Fibroblast of skin of right biceps (primary cell): ENCODE measurements around the gene ZSWIM4.
A peak's percentile ranks its signal among the peaks of the same experiment; 100 is the strongest.

Experiments
- DNase-seq: peaks from one replicate; pipeline ENCODE4 v3.0.0-alpha.2; 2013

Gene ZSWIM4

GRCh38 chr19:13876834-13877233 is 81.6 kb downstream of the ZSWIM4 start, which contains the start of gene NANOS3:
NANOS3 (plus strand) TSS chr19:13877134; CDS start chr19:13877249, 115 bp downstream.
- DNase-seq, result no peak

GRCh38 chr19:13877303-13877702 is 82.1 kb downstream of the ZSWIM4 start:
- DNase-seq, result no peak

DNA sequence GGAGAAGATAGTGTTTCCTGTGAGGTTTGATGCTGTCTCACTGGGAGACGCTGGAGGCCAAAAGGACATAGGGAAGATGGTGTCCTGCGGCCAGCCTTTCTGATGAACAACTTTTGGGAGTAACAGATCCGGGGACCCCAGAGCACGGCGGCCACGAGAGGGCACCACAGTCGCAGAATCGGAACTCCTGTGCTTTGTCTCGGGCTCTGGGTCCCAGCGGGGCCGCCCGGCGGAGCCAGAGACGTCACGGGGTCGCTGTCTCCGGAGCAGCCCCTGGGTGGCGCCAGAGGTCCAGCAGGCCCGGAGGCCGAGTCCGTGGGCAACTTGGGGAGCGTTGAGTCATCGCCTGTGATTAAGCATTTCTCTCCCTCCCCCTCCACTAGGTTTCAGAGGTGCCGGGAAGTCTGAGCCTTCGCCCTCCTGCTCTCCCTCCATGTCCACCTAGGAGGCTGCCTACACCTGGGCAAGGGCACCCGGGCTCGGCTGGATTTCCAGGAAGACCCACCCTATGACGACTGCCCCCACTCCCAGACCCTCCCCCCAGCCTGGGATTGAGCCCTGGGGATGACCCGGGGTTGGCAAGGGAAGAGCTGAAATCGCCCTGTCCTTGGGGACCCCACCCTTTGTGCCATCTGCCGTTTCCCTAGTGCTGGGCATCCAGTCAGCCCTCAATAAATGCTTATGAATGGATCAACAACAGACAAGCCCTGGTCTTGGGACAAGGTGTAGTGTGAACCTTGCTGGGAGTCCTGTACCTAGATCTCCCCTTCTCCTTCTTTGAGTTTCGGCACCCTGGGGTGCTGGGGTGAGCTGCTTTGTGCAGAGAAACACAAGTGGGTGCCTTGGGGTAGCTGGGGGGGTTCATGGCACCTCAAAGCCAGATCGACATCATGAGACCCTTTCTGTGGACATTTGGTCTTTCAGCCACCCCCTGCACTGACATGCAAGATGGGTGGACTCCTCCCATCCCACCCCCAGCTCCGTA is 85.1 kb downstream of the ZSWIM4 start:
- DNase-seq, result peak; percentile 95

DNA sequence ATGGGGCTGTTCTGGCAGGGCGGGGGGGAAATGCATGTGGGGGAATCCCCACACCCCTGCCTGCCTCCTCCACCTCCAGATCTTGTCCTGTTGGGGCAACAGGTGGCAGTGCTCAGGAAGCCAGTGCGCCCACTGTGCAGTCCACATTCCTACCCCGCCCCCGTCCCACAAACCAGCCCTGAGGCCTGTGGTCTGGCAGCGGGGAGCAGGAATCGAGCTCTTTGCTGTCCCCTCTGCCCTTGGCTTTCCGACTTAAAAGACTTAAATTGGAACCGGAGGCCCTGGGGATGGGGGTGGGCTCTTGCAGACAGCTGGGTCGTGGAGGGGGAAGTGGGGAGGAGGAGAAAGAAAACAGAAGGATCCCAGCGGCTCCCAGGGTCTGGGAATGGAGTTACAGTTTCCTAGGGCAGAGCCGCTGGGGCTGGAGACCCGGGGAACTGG is 86.0 kb downstream of the ZSWIM4 start:
- DNase-seq, result peak; percentile 39
